ENCODE measurements around the gene DDC. TPM values are rescaled to one million over a fixed set of nuclear protein-coding genes. Genes with fewer than 3 reads are reported as not detected.

The DDC gene
- total RNA-seq, 1 experiment from 2014 or later: 87.0 TPM

DNA sequence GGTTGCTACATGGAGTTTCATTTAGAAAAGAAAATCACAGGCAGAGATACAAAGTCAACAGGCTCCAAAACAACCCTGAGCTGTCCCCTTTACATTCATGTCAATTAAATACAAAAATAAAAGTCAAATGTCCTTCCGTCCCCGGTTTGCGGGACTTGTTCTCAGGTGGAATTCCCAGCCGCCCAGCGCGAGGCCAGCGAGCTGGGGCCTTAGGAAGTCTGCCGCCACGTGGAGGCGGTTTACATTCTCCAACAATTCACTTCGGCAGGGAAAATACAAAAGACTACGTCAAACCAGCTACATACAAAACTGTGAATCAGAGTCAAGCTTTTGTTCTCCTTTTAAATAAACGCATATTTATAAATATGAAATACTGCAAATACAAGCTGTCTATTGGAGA, 25.3 kb upstream of the DDC start:
- peak overlapping the region; percentile 25 for H3K27ac Mint-ChIP-seq (ENCODE audit: unreplicated experiment)
- intact Hi-C loops (cut with micrococcal nuclease; ENCODE audit: unreplicated experiment): no loop called here
- no peaks in the 10 kb centered on the region for H3K4me1 Mint-ChIP-seq (ENCODE audit: low read depth, unreplicated experiment)
- peaks cover 52% of the 10 kb centered on the region for H3K36me3 Mint-ChIP-seq (ENCODE audit: insufficient read depth, unreplicated experiment)
- Histone ChIP-seq H3K27me3 (replicated peaks; ENCODE audit: control insufficient read depth, insufficient read depth, low read length) (no peaks in the 10 kb centered on the region), H3K36me3 (ENCODE audit: control insufficient read depth, insufficient read depth, low read length) (peaks cover 1% of the 10 kb centered on the region; the same call in 1 of the 2 replicates), H3K9me3 (peaks cover 4% of the 10 kb centered on the region; the same call in 1 of the 2 replicates), H3K4me3 (ENCODE audit: low read depth, low read length) (no peak overlapping the region), H3K4me1 (no peaks in the 10 kb centered on the region)
- no peak for DNase-seq
- no peak for TF ChIP-seq CTCF (IDR thresholded peaks at IDR 0.05; ENCODE audit: insufficient read depth in 1 of 2, low read depth in 1 of 2, low read length in 1 of 2, severe bottlenecking in 1 of 2, unreplicated experiment in 1 of 2)
- H3K27me3 Mint-ChIP-seq (ENCODE audit: insufficient read depth, unreplicated experiment): no peaks in the 10 kb centered on the region
- ChIA-PET CTCF (no interaction called here), POLR2A (no interaction called here)
- H3K4me3 Mint-ChIP-seq (ENCODE audit: unreplicated experiment): no peak overlapping the region
- BruUV-seq (replicated peaks): TSS peak; percentile 25
- H3K9me3 Mint-ChIP-seq (ENCODE audit: unreplicated experiment): peaks cover 11% of the 10 kb centered on the region

DNA sequence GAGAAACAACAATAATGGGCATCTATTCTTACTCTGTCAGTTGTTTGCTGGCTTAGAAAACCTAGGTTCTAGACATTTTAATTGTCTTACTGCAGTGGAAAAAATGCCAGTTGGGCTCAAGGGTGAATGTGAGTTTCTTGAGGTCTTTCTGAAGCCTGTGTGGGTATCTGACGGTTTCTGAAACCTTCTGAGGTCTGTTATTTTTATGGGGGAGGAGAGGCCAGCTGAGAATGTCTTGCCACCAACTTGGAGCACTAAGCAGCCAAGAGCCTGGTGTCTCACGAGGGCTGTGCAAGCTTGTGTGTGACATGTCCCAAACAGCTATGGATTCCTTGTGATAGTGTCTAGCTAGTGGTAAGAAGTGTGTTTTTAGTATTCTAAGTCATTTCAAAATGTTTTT, 24.2 kb upstream of the DDC start:
- Histone ChIP-seq H3K36me3 (ENCODE audit: control insufficient read depth, insufficient read depth, low read length) (no peaks in the 10 kb centered on the region; the same call in 1 of the 2 replicates), H3K27me3 (replicated peaks; ENCODE audit: control insufficient read depth, insufficient read depth, low read length) (no peaks in the 10 kb centered on the region), H3K4me1 (no peaks in the 10 kb centered on the region), H3K4me3 (ENCODE audit: low read depth, low read length) (no peak overlapping the region), H3K9me3 (peaks cover 7% of the 10 kb centered on the region)
- intact Hi-C loops (cut with micrococcal nuclease; ENCODE audit: unreplicated experiment): no loop called here
- ChIA-PET CTCF (interaction anchor here (0.5 to 1.9 kb wide), 4 partner anchors 40 to 572 kb away, joined by 3 to 4 read pairs (median 3); no protein-coding TSS in a partner anchor), POLR2A (no interaction called here)
- DNase-seq: no peak
- Mint-ChIP-seq H3K4me3 (ENCODE audit: unreplicated experiment) (no peak overlapping the region), H3K36me3 (ENCODE audit: insufficient read depth, unreplicated experiment) (peaks cover 41% of the 10 kb centered on the region), H3K27me3 (ENCODE audit: insufficient read depth, unreplicated experiment) (no peaks in the 10 kb centered on the region), H3K27ac (ENCODE audit: unreplicated experiment) (no peak overlapping the region), H3K9me3 (ENCODE audit: unreplicated experiment) (peaks cover 11% of the 10 kb centered on the region), H3K4me1 (ENCODE audit: low read depth, unreplicated experiment) (no peaks in the 10 kb centered on the region)
- BruUV-seq (replicated peaks): no TSS peak
- no peak for TF ChIP-seq CTCF (IDR thresholded peaks at IDR 0.05; ENCODE audit: insufficient read depth in 1 of 2, low read depth in 1 of 2, low read length in 1 of 2, severe bottlenecking in 1 of 2, unreplicated experiment in 1 of 2)

- peak; percentile 1 to 50 for TF ChIP-seq CTCF (IDR thresholded peaks at IDR 0.05; ENCODE audit: insufficient read depth in 1 of 2, low read depth in 1 of 2, low read length in 1 of 2, severe bottlenecking in 1 of 2, unreplicated experiment in 1 of 2)
- Histone ChIP-seq H3K36me3 (ENCODE audit: control insufficient read depth, insufficient read depth, low read length) (no peaks in the 10 kb centered on the region; the same call in 1 of the 2 replicates), H3K27me3 (replicated peaks; ENCODE audit: control insufficient read depth, insufficient read depth, low read length) (no peaks in the 10 kb centered on the region), H3K9me3 (peaks cover 11% of the 10 kb centered on the region), H3K4me3 (ENCODE audit: low read depth, low read length) (no peak overlapping the region), H3K4me1 (no peaks in the 10 kb centered on the region)
- CTCF ChIA-PET: interaction anchor here (0.5 to 1.9 kb wide), 4 partner anchors 40 to 572 kb away, joined by 3 to 4 read pairs (median 3); no protein-coding TSS in a partner anchor
- Mint-ChIP-seq H3K27me3 (ENCODE audit: insufficient read depth, unreplicated experiment) (no peaks in the 10 kb centered on the region), H3K36me3 (ENCODE audit: insufficient read depth, unreplicated experiment) (peaks cover 41% of the 10 kb centered on the region), H3K4me1 (ENCODE audit: low read depth, unreplicated experiment) (no peaks in the 10 kb centered on the region), H3K9me3 (ENCODE audit: unreplicated experiment) (peaks cover 13% of the 10 kb centered on the region), H3K27ac (ENCODE audit: unreplicated experiment) (no peak overlapping the region), H3K4me3 (ENCODE audit: unreplicated experiment) (no peak overlapping the region)
- POLR2A ChIA-PET: no interaction called here
- intact Hi-C loops (cut with micrococcal nuclease; ENCODE audit: unreplicated experiment): no loop called here
- DNase-seq: peak in 1 of 2 experiments; percentile 39
- BruUV-seq (replicated peaks): no TSS peak
Measured at GRCh38 chr7:50588937-50589336, 23.7 kb upstream of the DDC start.

Data from Caco-2 (cell line).